Coronary artery (tissue), 2 donors: ENCODE data around the gene SH3PXD2B.
A peak's percentile ranks its signal among the peaks of the same experiment; 100 is the strongest.

Experiments
- DNase-seq: peaks from one replicate; pipeline ENCODE4 v3.0.0-alpha.2; 2017; ENCODE audit warnings: low spot score
- H3K27ac ChIP-seq, 2 donors: fragments of 200-600 bp; sonication (generic); one replicate each; pipeline ENCODE4 v1.5.1; 2016 to 2019
- H3K4me3 ChIP-seq: fragments of 200-600 bp; sonication (generic); 2 replicates; pipeline ENCODE4 v1.5.1; 2016; ENCODE audit warnings: mild to moderate bottlenecking, moderate library complexity
- CTCF ChIP-seq: fragments of 200-600 bp; sonication (generic); IDR thresholded peaks from one replicate; pipeline ENCODE4 v1.5.1; 2019; ENCODE audit warnings: antibody characterized with exemption

SH3PXD2B gene

DNA sequence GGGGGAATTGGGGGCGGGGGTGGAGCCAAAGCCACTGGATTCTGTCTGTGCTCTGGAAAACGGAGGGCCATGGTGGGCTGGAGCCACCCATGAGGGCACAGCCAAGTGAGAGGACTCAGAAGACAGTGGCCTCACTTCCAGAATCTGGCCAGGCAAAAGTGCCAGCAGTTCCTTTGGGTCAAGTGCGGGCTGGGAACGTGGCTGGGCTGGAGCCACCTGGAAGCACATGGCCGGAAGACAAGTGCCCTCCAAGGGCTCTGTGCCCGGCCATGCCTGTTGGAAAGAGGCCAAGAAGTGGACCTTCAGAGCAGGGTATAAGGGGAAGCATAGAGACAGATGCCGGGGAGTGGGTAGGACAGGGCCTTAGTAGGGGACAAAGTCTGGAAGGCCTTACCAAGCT is 11.7 kb upstream of the SH3PXD2B start:
- no peak overlapping the region for H3K4me3 ChIP-seq
- no peak overlapping the region for H3K27ac ChIP-seq
- no peak for TF ChIP-seq CTCF
- no peak for DNase-seq

DNA sequence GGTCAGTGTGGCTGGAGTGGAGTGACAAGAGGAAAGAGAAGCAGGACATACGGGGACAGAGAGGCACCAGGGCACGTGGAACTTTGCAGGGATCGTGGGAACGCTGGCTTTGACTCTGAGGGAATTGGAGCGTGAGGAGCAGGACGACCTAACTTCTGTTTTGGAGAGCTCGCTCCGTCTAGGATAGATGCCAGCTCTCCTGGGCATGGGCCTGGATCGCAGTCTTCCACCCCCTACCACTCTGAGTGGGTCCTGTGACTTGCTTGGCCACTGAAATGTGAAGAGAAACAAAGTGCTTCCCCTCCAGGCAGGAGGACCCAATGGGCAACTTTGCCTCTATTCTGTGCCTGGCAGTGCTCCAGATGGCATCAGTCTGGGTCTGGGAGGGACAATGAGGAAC is 8.7 kb upstream of the SH3PXD2B start:
- TF ChIP-seq CTCF: no peak
- H3K27ac ChIP-seq: no peak overlapping the region
- DNase-seq: no peak

GRCh38 chr5:172459783-172460165 is 5.4 kb upstream of the SH3PXD2B start:
- DNase-seq: no peak
- TF ChIP-seq CTCF: no peak

More for the DNA sequence above, 8.7 kb upstream of the SH3PXD2B start:
- H3K4me3 ChIP-seq: no peak overlapping the region

DNA sequence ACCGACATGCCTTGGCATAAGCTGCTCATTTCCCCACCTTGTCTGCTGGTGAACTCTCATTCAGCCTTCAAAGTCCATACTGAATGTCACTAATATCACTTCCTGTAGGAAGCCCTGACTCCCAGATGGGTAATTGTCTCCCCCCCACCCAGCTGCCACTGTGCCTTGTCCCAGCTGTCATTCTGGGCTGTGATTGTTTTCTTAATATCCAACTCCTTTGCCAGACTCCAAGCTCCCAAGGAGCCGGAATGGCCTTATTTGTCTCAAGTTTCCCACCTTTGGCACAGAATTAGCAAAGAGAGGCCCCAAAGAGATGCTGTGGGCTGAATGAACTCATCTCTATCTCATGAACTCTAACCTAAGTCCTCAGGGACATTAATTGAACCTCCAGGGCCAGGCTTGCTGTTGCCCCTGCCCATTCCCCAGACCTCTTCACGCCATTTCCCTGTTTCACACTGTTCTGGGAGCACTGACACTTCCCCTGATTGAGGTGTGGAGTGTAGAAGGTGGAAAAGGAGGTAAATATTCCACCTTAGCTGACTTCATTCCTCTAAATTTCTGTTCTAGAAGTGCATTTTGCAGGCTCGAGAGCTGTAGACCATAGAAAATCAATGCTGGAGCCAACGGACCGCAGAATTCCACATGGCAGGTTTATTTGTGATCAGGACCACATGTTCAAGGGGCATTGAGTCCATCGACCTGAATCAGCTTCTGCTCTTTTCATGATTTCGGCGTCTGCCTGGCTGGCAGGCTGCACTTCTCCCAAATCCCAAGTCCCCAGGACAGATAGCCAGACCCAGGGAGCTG is 4.9 kb upstream of the SH3PXD2B start:
- no peak overlapping the region for H3K27ac ChIP-seq
- H3K4me3 ChIP-seq: no peak overlapping the region
- TF ChIP-seq CTCF: no peak
- DNase-seq: no peak

More at GRCh38 chr5:172459783-172460165, 5.4 kb upstream of the SH3PXD2B start:
- Histone ChIP-seq H3K27ac (no peak overlapping the region), H3K4me3 (no peak overlapping the region)

- TF ChIP-seq CTCF: no peak
- Histone ChIP-seq H3K27ac (peak overlapping the region; percentile 3 to 97), H3K4me3 (no peak overlapping the region)
- DNase-seq: no peak
Measured at GRCh38 chr5:172456076-172456722, 1.9 kb upstream of the SH3PXD2B start.

- peak overlapping the region; percentile 99 for H3K4me3 ChIP-seq
- TF ChIP-seq CTCF: no peak
- peak overlapping the region; percentile 3 to 97 for H3K27ac ChIP-seq
- no peak for DNase-seq
Measured at GRCh38 chr5:172455511-172456061, 1.3 kb upstream of the SH3PXD2B start.

DNA sequence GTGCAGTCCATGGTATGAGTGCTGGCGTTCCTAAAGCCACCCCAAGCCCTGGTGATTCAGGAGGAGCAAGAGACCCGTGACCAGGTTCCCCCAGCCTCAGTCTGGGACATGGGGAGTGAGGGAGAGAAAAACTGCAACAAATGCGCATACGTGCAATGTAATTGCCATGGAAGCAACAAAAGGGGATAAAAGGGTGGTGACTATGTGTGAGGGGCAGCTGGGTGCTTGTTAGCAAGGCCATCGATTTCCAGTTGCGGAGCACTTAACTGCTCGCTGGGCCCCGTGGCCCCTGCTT is 709 bp upstream of the SH3PXD2B start:
- no peak for TF ChIP-seq CTCF
- H3K27ac ChIP-seq: peak overlapping the region; percentile 54 to 97
- DNase-seq: no peak
- H3K4me3 ChIP-seq: peak overlapping the region; percentile 99
